Fibroblast of lung (primary cell): ENCODE measurements around the gene GPR176. TPM values are rescaled to one million over a fixed set of nuclear protein-coding genes. Genes with fewer than 3 reads are reported as not detected.
A peak's percentile ranks its signal among the peaks of the same experiment; 100 is the strongest.

Experiments
- DNase-seq, 2 donors: peaks; one replicate each; pipeline versions ENCODE4 v3.0.0 to v3.0.0-alpha.2; 2010; ENCODE audit warnings: low read depth in 2 of 2
- H2AFZ ChIP-seq: 2 replicates; pipeline ENCODE4 v1.5.1; 2012; ENCODE audit warnings: low read length, control low read depth, inconsistent platforms
- H3K27ac ChIP-seq: 2 replicates; pipeline ENCODE4 v1.5.1; 2011; ENCODE audit warnings: low read length, control low read depth; ENCODE audit not compliant: insufficient read depth
- H3K27me3 ChIP-seq: 2 replicates; pipeline ENCODE4 v1.5.1; 2011; ENCODE audit warnings: mild to moderate bottlenecking, low read length; ENCODE audit not compliant: control insufficient read depth, insufficient read depth
- H3K36me3 ChIP-seq: 2 replicates; pipeline ENCODE4 v1.5.1; 2011; ENCODE audit warnings: low read length; ENCODE audit not compliant: control insufficient read depth, insufficient read depth
- H3K4me1 ChIP-seq: 2 replicates; pipeline ENCODE4 v1.5.1; 2011; ENCODE audit warnings: low read length; ENCODE audit not compliant: control insufficient read depth, insufficient read depth; ENCODE audit errors: extremely low read depth
- H3K4me2 ChIP-seq: 2 replicates; pipeline ENCODE4 v1.5.1; 2011; ENCODE audit warnings: low read length, control low read depth; ENCODE audit not compliant: insufficient read depth; ENCODE audit errors: extremely low read depth
- H3K4me3 ChIP-seq, 4 experiments: fragments of 200-600 bp in 1 of 4; sonication (generic) in 1 of 4; replicated peaks in 1 of 4; 2 replicates each; pipeline ENCODE4 v1.5.1; 2011 to 2016; ENCODE audit warnings: low read length in 4 of 4, low read depth in 3 of 4, mild to moderate bottlenecking in 3 of 4, control low read depth in 2 of 4, inconsistent platforms in 1 of 4, mixed read lengths in 1 of 4; ENCODE audit not compliant: insufficient read depth in 1 of 4; ENCODE audit errors: control extremely low read depth in 1 of 4
- H3K79me2 ChIP-seq: 2 replicates; pipeline ENCODE4 v1.5.1; 2012; ENCODE audit warnings: mild to moderate bottlenecking, low read length, inconsistent platforms; ENCODE audit not compliant: control insufficient read depth, insufficient read depth
- H3K9ac ChIP-seq: 2 replicates; pipeline ENCODE4 v1.5.1; 2011; ENCODE audit warnings: mild to moderate bottlenecking, low read length, control low read depth; ENCODE audit not compliant: insufficient read depth
- H3K9me3 ChIP-seq: 2 replicates; pipeline ENCODE4 v1.5.1; 2012; ENCODE audit warnings: low read depth, low read length; ENCODE audit not compliant: control insufficient read depth, insufficient read depth
- H4K20me1 ChIP-seq: 2 replicates; pipeline ENCODE4 v1.5.1; 2011; ENCODE audit warnings: low read length; ENCODE audit not compliant: control insufficient read depth, insufficient read depth; ENCODE audit errors: extremely low read depth
- EZH2 ChIP-seq: IDR thresholded peaks from 2 replicates; pipeline ENCODE4 v1.5.1; 2012; ENCODE audit warnings: low read length, control low read depth, mild to moderate bottlenecking; ENCODE audit errors: missing control alignments
- polyA plus RNA-seq, 2 donors: library from polyadenylated mRNA; depleted of rRNA in 1 of 2; stranded (reverse) in 1 of 2; unstranded in 1 of 2; fragments of >200 nt; gene quantifications; 2 replicates each; pipeline ENCODE4 v1.2.1, GENCODE V29; 2011 to 2012; ENCODE audit warnings: missing spikeins in 1 of 2
- total RNA-seq: library from RNA; depleted of rRNA; stranded (reverse); fragments of >200 nt; gene quantifications from 2 replicates; pipeline ENCODE4 v1.2.1, GENCODE V29; 2014
- TF ChIP-seq, protein P1 (sequence below), 2 donors: IDR thresholded peaks in 1 of 2; conservative IDR thresholded peaks in 1 of 2; 1 replicate in 1 of 2; 2 replicates in 1 of 2; pipeline ENCODE4 v1.5.1; 2011 to 2012; ENCODE audit warnings: low read length in 2 of 2, control low read depth in 1 of 2, inconsistent platforms in 1 of 2, low read depth in 1 of 2, mild to moderate bottlenecking in 1 of 2

The GPR176 gene
- total and polyA plus RNA-seq, 2 donors (not counting 1 experiment from before 2014, with no cell fraction given) = 124 to 179 TPM

DNA sequence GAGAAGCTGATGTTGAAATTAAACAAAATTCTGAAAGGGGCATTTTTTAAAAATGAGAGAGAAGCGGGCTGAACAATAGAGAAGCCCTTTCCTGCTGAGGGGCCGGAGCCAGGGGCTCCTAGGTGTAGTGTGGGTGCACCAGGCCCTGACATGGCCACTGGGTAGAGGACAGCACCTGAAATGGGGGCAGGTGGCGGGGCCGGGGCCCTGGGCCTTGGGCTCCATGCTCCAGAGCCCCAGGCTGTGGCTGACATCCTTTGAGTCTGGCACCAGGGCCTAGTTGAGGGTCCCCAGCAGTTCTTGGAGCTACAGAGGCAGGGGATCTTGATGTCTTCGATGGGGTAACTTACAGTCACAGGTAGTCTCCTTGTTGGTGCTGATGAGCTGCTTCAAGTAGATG lies 6.5 kb upstream of the GPR176 start:
- no peaks in the 10 kb centered on the region for H4K20me1 ChIP-seq
- H3K79me2 ChIP-seq = no peaks in the 10 kb centered on the region
- H3K4me1 ChIP-seq = peaks cover 8% of the 10 kb centered on the region
- no peak for DNase-seq
- no peaks in the 10 kb centered on the region for H3K36me3 ChIP-seq
- H3K9ac ChIP-seq = no peak overlapping the region
- no peak overlapping the region for H3K27ac ChIP-seq
- TF ChIP-seq EZH2 = no peak
- TF ChIP-seq, protein P1, sequence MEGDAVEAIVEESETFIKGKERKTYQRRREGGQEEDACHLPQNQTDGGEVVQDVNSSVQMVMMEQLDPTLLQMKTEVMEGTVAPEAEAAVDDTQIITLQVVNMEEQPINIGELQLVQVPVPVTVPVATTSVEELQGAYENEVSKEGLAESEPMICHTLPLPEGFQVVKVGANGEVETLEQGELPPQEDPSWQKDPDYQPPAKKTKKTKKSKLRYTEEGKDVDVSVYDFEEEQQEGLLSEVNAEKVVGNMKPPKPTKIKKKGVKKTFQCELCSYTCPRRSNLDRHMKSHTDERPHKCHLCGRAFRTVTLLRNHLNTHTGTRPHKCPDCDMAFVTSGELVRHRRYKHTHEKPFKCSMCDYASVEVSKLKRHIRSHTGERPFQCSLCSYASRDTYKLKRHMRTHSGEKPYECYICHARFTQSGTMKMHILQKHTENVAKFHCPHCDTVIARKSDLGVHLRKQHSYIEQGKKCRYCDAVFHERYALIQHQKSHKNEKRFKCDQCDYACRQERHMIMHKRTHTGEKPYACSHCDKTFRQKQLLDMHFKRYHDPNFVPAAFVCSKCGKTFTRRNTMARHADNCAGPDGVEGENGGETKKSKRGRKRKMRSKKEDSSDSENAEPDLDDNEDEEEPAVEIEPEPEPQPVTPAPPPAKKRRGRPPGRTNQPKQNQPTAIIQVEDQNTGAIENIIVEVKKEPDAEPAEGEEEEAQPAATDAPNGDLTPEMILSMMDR (conservative IDR thresholded peaks at IDR 0.05 in 1 of 2, IDR thresholded peaks at IDR 0.05 in 1 of 2; ENCODE audit: low read depth in 1 of 2, low read length in 2 of 2) = no peak
- no peak overlapping the region for H2AFZ ChIP-seq
- H3K4me3 ChIP-seq = no peak overlapping the region
- no peak overlapping the region for H3K4me2 ChIP-seq
- no peaks in the 10 kb centered on the region for H3K27me3 ChIP-seq
- H3K9me3 ChIP-seq = no peaks in the 10 kb centered on the region

GRCh38 chr15:39925112-39925842 lies 5.2 kb upstream of the GPR176 start:
- Histone ChIP-seq H4K20me1 (no peaks in the 10 kb centered on the region), H3K79me2 (peaks cover under 1% of the 10 kb centered on the region), H3K36me3 (no peaks in the 10 kb centered on the region), H3K4me2 (peak overlapping the region; percentile 0), H3K4me1 (peaks cover 8% of the 10 kb centered on the region), H2AFZ (peak overlapping the region; percentile 7), H3K9me3 (no peaks in the 10 kb centered on the region), H3K27ac (no peak overlapping the region), H3K9ac (no peak overlapping the region), H3K27me3 (no peaks in the 10 kb centered on the region), H3K4me3 (no peak overlapping the region)
- TF ChIP-seq EZH2 = no peak
- TF ChIP-seq, protein P1 (conservative IDR thresholded peaks at IDR 0.05 in 1 of 2, IDR thresholded peaks at IDR 0.05 in 1 of 2; ENCODE audit: low read depth in 1 of 2, low read length in 2 of 2) = no peak
- DNase-seq = peak; percentile 28 to 59

GRCh38 chr15:39924437-39924836 lies 4.4 kb upstream of the GPR176 start:
- no peak overlapping the region for H2AFZ ChIP-seq
- peaks cover 8% of the 10 kb centered on the region for H3K4me1 ChIP-seq
- no peak overlapping the region for H3K4me2 ChIP-seq

More at GRCh38 chr15:39924437-39924836, 4.4 kb upstream of the GPR176 start:
- no peak for DNase-seq
- Histone ChIP-seq H3K79me2 (peaks cover 7% of the 10 kb centered on the region), H3K9ac (no peak overlapping the region), H3K27me3 (no peaks in the 10 kb centered on the region), H3K9me3 (no peaks in the 10 kb centered on the region), H3K36me3 (no peaks in the 10 kb centered on the region), H3K27ac (no peak overlapping the region), H3K4me3 (no peak overlapping the region), H4K20me1 (no peaks in the 10 kb centered on the region)
- TF ChIP-seq, protein P1 (conservative IDR thresholded peaks at IDR 0.05 in 1 of 2, IDR thresholded peaks at IDR 0.05 in 1 of 2; ENCODE audit: low read depth in 1 of 2, low read length in 2 of 2) = no peak
- TF ChIP-seq EZH2 = no peak
